ENCODE measurements around the gene VWA8. TPM values are rescaled to one million over a fixed set of nuclear protein-coding genes. Genes with fewer than 3 reads are reported as not detected.

VWA8 gene
- total and polyA plus RNA-seq, 9 donors: 4.5 to 25.1 (median 21.0) TPM

DNA sequence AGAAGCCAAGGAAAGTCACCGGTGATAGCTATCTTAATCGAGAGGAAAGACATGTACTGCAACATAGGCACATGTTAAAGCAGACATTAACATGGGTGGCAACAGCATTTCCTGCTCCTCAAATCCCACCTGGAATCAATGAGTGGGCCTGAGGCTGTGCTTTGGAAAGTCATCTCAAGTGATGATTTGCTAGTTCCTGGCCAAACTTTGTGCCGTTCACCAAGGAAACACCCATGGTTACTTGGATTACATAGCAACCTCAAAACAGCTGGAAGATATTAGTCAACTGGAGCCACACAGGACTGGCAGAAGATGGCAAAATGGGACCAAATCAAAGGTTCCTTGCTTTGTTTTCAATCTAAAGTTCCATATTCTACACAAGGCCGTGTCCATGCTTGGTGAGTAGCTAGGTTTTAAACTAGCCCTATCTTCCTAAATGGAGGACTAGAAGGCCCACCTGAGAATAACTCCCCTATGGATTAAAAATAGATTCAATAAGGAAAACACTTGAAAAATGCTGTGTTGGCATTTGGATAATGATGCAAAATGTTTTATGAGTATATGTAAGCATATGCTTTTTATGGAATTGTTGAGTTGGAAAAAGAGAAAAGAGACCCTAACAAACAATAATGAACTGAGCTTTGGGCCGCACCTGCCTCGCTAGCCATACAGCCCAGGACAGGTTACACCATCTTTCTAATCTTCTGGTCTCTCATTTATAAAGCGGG, 359.0 kb downstream of the VWA8 start:
- TF ChIP-seq, protein P1, sequence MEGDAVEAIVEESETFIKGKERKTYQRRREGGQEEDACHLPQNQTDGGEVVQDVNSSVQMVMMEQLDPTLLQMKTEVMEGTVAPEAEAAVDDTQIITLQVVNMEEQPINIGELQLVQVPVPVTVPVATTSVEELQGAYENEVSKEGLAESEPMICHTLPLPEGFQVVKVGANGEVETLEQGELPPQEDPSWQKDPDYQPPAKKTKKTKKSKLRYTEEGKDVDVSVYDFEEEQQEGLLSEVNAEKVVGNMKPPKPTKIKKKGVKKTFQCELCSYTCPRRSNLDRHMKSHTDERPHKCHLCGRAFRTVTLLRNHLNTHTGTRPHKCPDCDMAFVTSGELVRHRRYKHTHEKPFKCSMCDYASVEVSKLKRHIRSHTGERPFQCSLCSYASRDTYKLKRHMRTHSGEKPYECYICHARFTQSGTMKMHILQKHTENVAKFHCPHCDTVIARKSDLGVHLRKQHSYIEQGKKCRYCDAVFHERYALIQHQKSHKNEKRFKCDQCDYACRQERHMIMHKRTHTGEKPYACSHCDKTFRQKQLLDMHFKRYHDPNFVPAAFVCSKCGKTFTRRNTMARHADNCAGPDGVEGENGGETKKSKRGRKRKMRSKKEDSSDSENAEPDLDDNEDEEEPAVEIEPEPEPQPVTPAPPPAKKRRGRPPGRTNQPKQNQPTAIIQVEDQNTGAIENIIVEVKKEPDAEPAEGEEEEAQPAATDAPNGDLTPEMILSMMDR (IDR thresholded peaks at IDR 0.05): no peak
- no peak for TF ChIP-seq EP300 (IDR thresholded peaks at IDR 0.05)
- TF ChIP-seq POLR2A (IDR thresholded peaks at IDR 0.05): no peak
- 92 to 95% (median 93%) methylated on average over 7 of the region's 7 CpGs for WGBS, 3 donors
- no peaks in the 10 kb centered on the region for H3K4me1 ChIP-seq (ENCODE audit: insufficient read depth)

DNA sequence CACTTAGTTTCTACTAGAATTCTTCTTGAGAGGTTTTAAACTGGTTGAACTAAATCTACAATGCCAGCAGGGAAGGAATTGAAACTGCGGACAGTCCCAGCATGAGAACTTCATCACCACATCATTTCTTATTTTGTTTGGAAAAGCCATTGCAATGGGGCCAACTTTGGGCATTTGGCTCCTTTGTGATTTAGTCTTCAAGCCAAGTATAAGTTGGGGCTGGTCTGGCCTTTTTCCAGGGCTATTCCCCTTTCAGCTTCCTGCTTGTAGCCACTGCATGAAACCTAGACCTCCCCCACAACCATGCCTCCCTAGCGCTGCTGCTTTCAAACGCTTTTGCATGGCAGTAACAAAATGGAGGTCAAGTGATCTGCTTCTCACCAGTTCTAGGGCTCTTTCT, 361.3 kb downstream of the VWA8 start:
- H3K36me3 ChIP-seq: no peaks in the 10 kb centered on the region
- H3K4me1 ChIP-seq (ENCODE audit: insufficient read depth): no peaks in the 10 kb centered on the region
- H3K9me3 ChIP-seq: no peaks in the 10 kb centered on the region
- no peak for DNase-seq
- no peak overlapping the region for H3K4me3 ChIP-seq
- TF ChIP-seq POLR2A (IDR thresholded peaks at IDR 0.05) (no peak), EP300 (IDR thresholded peaks at IDR 0.05) (no peak)
- TF ChIP-seq, protein P1 (IDR thresholded peaks at IDR 0.05): no peak
- WGBS, 3 donors: 89 to 93% (median 93%) methylated on average over 3 of the region's 3 CpGs
- intact Hi-C loops (cut with DNase I): no loop called here
- no peak overlapping the region for H3K27ac ChIP-seq
- no peaks in the 10 kb centered on the region for H3K27me3 ChIP-seq

More for the DNA sequence above, 359.0 kb downstream of the VWA8 start:
- H3K4me3 ChIP-seq: no peak overlapping the region
- H3K9me3 ChIP-seq: no peaks in the 10 kb centered on the region
- H3K36me3 ChIP-seq: no peaks in the 10 kb centered on the region
- H3K27ac ChIP-seq: no peak overlapping the region
- intact Hi-C loops (cut with DNase I): no loop called here
- no peaks in the 10 kb centered on the region for H3K27me3 ChIP-seq
- no peak for DNase-seq

DNA sequence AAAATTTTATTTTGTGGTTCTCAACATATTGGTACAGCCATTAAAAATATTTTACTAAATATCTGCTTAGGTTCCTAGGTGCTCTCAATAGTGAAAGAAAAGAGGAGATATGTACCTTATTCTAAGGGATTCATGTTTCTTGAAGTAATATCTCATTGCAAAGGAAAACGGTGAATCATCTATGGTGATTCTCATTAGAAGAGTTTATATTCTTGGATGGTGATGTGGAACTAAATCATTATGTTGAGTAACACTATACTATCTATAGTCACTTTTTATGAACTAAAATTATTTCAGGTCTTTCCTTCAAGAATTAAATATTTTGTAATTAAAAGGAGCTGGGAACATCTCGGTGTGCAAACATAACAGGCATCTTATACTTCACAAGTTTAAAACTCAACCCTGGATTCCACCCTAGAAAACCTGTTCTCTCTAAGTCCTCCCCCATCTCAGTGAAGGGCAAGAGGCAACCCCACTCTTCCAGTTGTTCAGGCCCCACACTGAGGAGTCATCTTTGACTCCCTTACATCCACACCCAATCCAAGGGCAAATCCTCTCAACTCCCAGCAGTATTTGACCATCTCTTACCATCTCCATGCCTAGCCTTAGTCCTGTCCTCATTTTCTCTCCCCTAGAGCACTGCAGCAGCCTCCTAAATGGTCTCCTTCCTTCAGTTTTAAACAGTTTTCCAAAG, 363.4 kb downstream of the VWA8 start:
- Histone ChIP-seq H3K4me3 (no peak overlapping the region), H3K9me3 (no peaks in the 10 kb centered on the region), H3K27me3 (no peaks in the 10 kb centered on the region), H3K27ac (no peak overlapping the region), H3K4me1 (ENCODE audit: insufficient read depth) (no peaks in the 10 kb centered on the region), H3K36me3 (no peaks in the 10 kb centered on the region)
- TF ChIP-seq EP300 (IDR thresholded peaks at IDR 0.05) (no peak), POLR2A (IDR thresholded peaks at IDR 0.05) (no peak)
- TF ChIP-seq, protein P1 (IDR thresholded peaks at IDR 0.05): no peak
- DNase-seq: no peak
- WGBS, 3 donors: 90 to 99% (median 97%) methylated on average over 2 of the region's 2 CpGs
- intact Hi-C loops (cut with DNase I): no loop called here

DNA sequence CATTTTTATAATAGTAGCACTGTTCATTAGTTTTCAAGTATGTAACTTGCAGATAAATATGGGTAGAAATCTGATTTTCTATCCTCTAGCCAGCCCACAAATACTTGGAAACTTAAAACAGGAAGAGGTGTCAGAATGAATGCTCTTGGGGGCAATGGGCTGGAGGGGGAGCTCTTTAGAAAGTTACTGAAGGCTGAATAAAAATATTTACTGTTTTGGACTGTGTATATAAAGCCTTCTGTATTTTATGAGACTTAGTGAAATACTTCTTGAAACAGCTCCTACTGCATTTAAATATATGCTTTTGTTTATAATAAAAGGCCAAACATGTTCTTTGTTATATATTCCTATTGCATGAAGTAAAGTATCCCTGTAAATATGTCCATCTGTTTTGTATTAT, 364.7 kb downstream of the VWA8 start:
- TF ChIP-seq POLR2A (IDR thresholded peaks at IDR 0.05) (no peak), EP300 (IDR thresholded peaks at IDR 0.05) (no peak)
- TF ChIP-seq, protein P1 (IDR thresholded peaks at IDR 0.05): no peak
- intact Hi-C loops (cut with DNase I): no loop called here
- no peak overlapping the region for H3K27ac ChIP-seq
- H3K4me1 ChIP-seq (ENCODE audit: insufficient read depth): no peaks in the 10 kb centered on the region
- no peak for DNase-seq
- no peaks in the 10 kb centered on the region for H3K36me3 ChIP-seq
- H3K9me3 ChIP-seq: no peaks in the 10 kb centered on the region
- no peaks in the 10 kb centered on the region for H3K27me3 ChIP-seq
- H3K4me3 ChIP-seq: no peak overlapping the region
